ENCODE measurements around the gene PEX5. TPM values are rescaled to one million over a fixed set of nuclear protein-coding genes. Genes with fewer than 3 reads are reported as not detected.

Gene PEX5
- total and polyA plus RNA-seq, 8 donors = 15.7 to 49.0 (median 23.3) TPM

GRCh38 chr12:7193674-7194073 is 4.2 kb downstream of the PEX5 start:
- no peak for TF ChIP-seq EP300 (IDR thresholded peaks at IDR 0.05)
- no peak for TF ChIP-seq CTCF (IDR thresholded peaks at IDR 0.05)
- no peak for TF ChIP-seq POLR2A (IDR thresholded peaks at IDR 0.05)
- TF ChIP-seq POLR2AphosphoS5 (IDR thresholded peaks at IDR 0.05) = no peak
- peaks cover 0 to 51% (median 38%) of the 10 kb centered on the region in 4 donors for H3K36me3 ChIP-seq
- no peaks in the 10 kb centered on the region for H3K27me3 ChIP-seq
- intact Hi-C loops (cut with DNase I; ENCODE audit: low total_unique reads) = no loop called here
- H3K9me3 ChIP-seq = no peaks in the 10 kb centered on the region
- 71 to 84% (median 75%) methylated on average over 2 of the region's 2 CpGs for WGBS, 5 donors
- no peak overlapping the region for H3K27ac ChIP-seq
- peaks cover 3 to 37% (median 25%) of the 10 kb centered on the region in 4 donors for H3K4me1 ChIP-seq
- no peak overlapping the region for H3K4me3 ChIP-seq
- no peak for DNase-seq

- DNase-seq = peak in 1 of 2 donors; percentile 39
- Histone ChIP-seq H3K4me1 (peaks cover 0 to 10% (median 3%) of the 10 kb centered on the region in 4 donors), H3K27me3 (no peaks in the 10 kb centered on the region), H3K9me3 (no peaks in the 10 kb centered on the region), H3K4me3 (no peak overlapping the region), H3K27ac (peak overlapping the region in 2 of 5 donors; percentile 52 to 56), H3K36me3 (peaks cover 17 to 71% (median 49%) of the 10 kb centered on the region in 4 donors)
- intact Hi-C loops (cut with DNase I; ENCODE audit: low total_unique reads) = no loop called here
- 28 to 54% (median 37%) methylated on average over 2 of the region's 2 CpGs for WGBS, 5 donors
- TF ChIP-seq CTCF (IDR thresholded peaks at IDR 0.05) (no peak), EP300 (IDR thresholded peaks at IDR 0.05) (no peak), POLR2AphosphoS5 (IDR thresholded peaks at IDR 0.05) (no peak), POLR2A (IDR thresholded peaks at IDR 0.05) (no peak)
Observed at GRCh38 chr12:7197841-7198240, 8.4 kb downstream of the PEX5 start.

GRCh38 chr12:7203109-7203508 is 13.6 kb downstream of the PEX5 start:
- Histone ChIP-seq H3K4me3 (no peak overlapping the region), H3K9me3 (no peaks in the 10 kb centered on the region), H3K4me1 (peaks cover 0 to 3% (median under 1%) of the 10 kb centered on the region in 4 donors), H3K27me3 (no peaks in the 10 kb centered on the region), H3K27ac (no peak overlapping the region), H3K36me3 (peaks cover 37 to 96% (median 81%) of the 10 kb centered on the region in 4 donors)
- no peak for DNase-seq
- TF ChIP-seq POLR2AphosphoS5 (IDR thresholded peaks at IDR 0.05) = no peak
- no peak for TF ChIP-seq EP300 (IDR thresholded peaks at IDR 0.05)
- no peak for TF ChIP-seq POLR2A (IDR thresholded peaks at IDR 0.05)
- no peak for TF ChIP-seq CTCF (IDR thresholded peaks at IDR 0.05)
- intact Hi-C loops (cut with DNase I; ENCODE audit: low total_unique reads) = no loop called here
- WGBS, 5 donors = 77 to 96% (median 91%) methylated on average over 4 of the region's 4 CpGs

- Histone ChIP-seq H3K9me3 (peaks cover 0 to 5% (median 0%) of the 10 kb centered on the region in 4 donors), H3K27me3 (no peaks in the 10 kb centered on the region), H3K4me1 (no peaks in the 10 kb centered on the region), H3K4me3 (no peak overlapping the region), H3K27ac (no peak overlapping the region), H3K36me3 (peaks cover 57 to 97% (median 93%) of the 10 kb centered on the region in 4 donors)
- TF ChIP-seq EP300 (IDR thresholded peaks at IDR 0.05) = no peak
- no peak for TF ChIP-seq POLR2AphosphoS5 (IDR thresholded peaks at IDR 0.05)
- TF ChIP-seq CTCF (IDR thresholded peaks at IDR 0.05) = no peak
- no peak for TF ChIP-seq POLR2A (IDR thresholded peaks at IDR 0.05)
- DNase-seq = no peak
- intact Hi-C loops (cut with DNase I; ENCODE audit: low total_unique reads) = no loop called here
Observed at GRCh38 chr12:7205091-7205490, 15.6 kb downstream of the PEX5 start.
